ENCODE data around the gene ZDHHC8.
"Not testable (repeated sequence)": the region's sequence is repeated elsewhere in the genome, so short reads cannot be mapped to it uniquely, and the experiment has no call there.

Gene ZDHHC8

DNA sequence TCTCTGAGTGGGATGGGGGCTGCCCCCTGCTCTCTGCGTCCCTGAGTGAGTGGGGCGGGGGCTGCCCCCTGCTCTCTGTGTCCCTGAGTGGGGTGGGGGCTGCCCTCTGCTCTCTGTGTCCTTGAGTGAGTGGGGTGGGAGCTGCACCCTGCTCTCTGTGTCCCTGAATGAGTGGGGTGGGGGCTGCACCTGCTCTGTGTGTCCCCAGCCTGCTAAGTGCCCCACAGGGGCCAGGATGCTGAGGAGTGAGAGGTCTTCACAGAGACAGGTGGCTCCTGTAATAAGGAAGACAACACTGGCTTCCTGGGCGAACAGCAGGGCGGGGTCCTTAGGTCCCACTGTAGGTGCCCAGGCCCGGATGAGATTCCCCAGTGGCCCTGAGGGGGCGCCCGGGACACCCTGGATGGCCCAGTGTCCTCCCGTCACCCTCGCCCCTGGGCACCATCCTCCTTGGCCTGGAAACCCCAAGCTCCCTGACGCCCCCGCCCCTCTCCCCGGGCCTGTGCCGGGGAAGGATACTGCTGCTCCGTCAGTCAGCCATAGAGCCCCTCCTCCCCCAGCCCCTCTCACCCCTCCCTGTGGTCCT, 23.1 kb downstream of the ZDHHC8 start:
- no peaks in the 10 kb centered on the region for H3K9me3 ChIP-seq (ENCODE audit: insufficient read depth, low read depth, low read length)
- peaks cover 3% of the 10 kb centered on the region; the same call in 1 of the 2 replicates for H3K4me1 ChIP-seq (ENCODE audit: insufficient read depth, low read length)
- H3K27ac ChIP-seq (ENCODE audit: low read length) = no peak overlapping the region
- no peak overlapping the region for H3K9ac ChIP-seq (ENCODE audit: low read depth, low read length)
- no peaks in the 10 kb centered on the region for H3K27me3 ChIP-seq (ENCODE audit: insufficient read depth, low read length)
- H3K4me3 ChIP-seq (ENCODE audit: low read length) = no peak overlapping the region
- H3K36me3 ChIP-seq (ENCODE audit: insufficient read depth, low read depth, low read length) = no peaks in the 10 kb centered on the region

DNA sequence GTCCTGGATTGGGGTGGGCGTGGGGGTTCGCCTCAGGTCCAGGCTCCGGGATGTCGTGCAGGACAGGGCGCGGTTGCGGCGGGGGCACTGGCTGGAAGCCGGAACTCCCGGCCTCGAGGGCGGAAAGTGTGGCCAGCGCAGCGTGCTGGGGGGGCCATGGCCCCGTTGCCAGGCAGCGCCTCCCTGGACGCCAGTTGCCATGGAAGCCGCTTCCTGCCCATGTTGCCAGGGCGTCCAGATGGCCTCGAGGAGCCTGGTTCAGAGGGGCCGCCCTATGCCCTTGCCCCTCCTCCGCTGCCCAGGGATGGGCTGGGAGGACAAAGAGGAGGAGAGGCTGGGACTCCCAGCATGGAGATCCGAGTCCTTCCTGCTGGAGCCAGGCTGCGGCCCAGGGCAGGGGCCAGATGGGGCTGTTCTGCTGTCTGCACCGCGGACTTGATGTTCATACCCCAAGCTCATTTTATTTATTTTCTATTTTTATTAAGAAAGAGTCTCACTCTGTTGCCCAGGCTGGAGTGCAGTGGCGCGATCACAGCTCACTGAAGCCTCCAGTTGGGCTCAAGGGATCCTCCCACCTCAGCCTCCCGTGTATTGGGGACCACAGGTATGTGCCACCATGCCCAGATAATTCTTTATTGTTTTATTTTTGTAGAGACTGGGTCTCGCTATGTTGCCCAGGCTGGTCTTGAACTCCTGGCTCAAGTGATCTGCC, 23.9 kb downstream of the ZDHHC8 start:
- H3K36me3 ChIP-seq (ENCODE audit: insufficient read depth, low read depth, low read length) = no peaks in the 10 kb centered on the region
- peaks cover 3% of the 10 kb centered on the region; the same call in 1 of the 2 replicates for H3K4me1 ChIP-seq (ENCODE audit: insufficient read depth, low read length)
- no peaks in the 10 kb centered on the region for H3K27me3 ChIP-seq (ENCODE audit: insufficient read depth, low read length)
- H3K9me3 ChIP-seq (ENCODE audit: insufficient read depth, low read depth, low read length) = no peaks in the 10 kb centered on the region
- H3K9ac ChIP-seq (ENCODE audit: low read depth, low read length) = no peak overlapping the region
- H3K4me3 ChIP-seq (ENCODE audit: low read length) = no peak overlapping the region
- no peak overlapping the region for H3K27ac ChIP-seq (ENCODE audit: low read length)

DNA sequence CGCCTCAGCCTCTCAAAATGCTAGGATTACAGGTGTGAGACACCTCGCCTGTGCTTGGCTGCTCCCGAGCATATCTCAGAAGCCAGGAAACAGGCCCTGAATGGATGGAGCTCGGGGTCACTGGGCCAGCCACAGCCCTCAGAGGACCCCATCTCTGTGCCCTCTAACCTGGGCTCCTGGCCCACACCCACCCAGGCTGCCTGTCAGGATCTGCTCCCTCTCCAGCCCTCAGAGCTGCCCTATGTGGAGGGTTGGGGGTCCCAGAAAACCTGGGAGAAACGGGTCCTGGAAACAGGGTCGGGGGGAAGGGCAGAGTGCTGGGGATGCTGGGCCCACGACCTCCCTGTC, 24.4 kb downstream of the ZDHHC8 start:
- Histone ChIP-seq H3K27me3 (ENCODE audit: insufficient read depth, low read length) (no peaks in the 10 kb centered on the region), H3K36me3 (ENCODE audit: insufficient read depth, low read depth, low read length) (no peaks in the 10 kb centered on the region), H3K9ac (ENCODE audit: low read depth, low read length) (no peak overlapping the region), H3K4me1 (ENCODE audit: insufficient read depth, low read length) (peaks cover 3% of the 10 kb centered on the region; the same call in 1 of the 2 replicates), H3K4me3 (ENCODE audit: low read length) (no peak overlapping the region), H3K9me3 (ENCODE audit: insufficient read depth, low read depth, low read length) (no peaks in the 10 kb centered on the region), H3K27ac (ENCODE audit: low read length) (no peak overlapping the region)

DNA sequence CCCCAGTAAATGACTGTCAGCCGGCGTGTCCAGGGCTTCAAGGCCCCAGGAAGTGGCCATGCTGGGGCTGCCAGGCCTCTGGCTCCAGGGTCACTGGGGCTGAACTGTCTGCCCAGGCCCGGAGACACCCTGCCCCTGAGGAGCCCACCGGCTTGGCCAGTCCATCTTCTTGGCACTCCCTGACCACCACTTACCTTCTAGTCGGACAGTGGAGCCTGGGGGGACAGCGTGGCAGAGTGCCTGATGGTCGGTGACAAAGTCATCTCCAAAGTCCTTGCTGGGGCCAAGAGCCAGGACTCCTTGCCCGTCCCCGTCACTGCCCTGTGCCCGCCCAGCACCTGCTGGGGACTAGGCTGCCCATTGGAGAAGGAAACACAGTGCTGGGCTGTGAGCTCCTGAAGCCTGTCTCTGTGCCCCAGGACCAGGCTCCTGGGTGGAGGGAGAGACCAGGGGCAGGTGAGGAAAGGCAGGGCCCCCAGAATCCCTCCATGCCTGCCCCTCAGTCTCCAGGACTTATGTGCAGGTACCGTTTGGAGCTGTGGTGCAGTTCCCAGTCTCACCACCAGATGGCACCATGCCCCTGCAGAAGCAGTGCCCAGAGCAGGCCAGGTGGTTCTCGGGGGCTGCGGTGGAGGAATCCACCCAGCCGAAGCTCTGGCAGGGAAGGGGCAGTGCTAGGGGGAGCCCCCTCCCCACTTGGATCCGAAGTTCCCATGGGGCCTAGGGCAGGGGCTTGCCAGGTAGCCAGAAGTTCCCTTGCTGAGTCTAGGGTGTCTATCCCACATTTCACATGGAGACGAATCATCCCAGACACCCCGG, 25.2 kb downstream of the ZDHHC8 start:
- no peak overlapping the region for H3K9ac ChIP-seq (ENCODE audit: low read depth, low read length)
- H3K9me3 ChIP-seq (ENCODE audit: insufficient read depth, low read depth, low read length) = no peaks in the 10 kb centered on the region
- H3K4me1 ChIP-seq (ENCODE audit: insufficient read depth, low read length) = peaks cover 3% of the 10 kb centered on the region; the same call in 1 of the 2 replicates
- no peak overlapping the region for H3K27ac ChIP-seq (ENCODE audit: low read length)
- no peaks in the 10 kb centered on the region for H3K27me3 ChIP-seq (ENCODE audit: insufficient read depth, low read length)
- H3K36me3 ChIP-seq (ENCODE audit: insufficient read depth, low read depth, low read length) = no peaks in the 10 kb centered on the region
- no peak overlapping the region for H3K4me3 ChIP-seq (ENCODE audit: low read length)

DNA sequence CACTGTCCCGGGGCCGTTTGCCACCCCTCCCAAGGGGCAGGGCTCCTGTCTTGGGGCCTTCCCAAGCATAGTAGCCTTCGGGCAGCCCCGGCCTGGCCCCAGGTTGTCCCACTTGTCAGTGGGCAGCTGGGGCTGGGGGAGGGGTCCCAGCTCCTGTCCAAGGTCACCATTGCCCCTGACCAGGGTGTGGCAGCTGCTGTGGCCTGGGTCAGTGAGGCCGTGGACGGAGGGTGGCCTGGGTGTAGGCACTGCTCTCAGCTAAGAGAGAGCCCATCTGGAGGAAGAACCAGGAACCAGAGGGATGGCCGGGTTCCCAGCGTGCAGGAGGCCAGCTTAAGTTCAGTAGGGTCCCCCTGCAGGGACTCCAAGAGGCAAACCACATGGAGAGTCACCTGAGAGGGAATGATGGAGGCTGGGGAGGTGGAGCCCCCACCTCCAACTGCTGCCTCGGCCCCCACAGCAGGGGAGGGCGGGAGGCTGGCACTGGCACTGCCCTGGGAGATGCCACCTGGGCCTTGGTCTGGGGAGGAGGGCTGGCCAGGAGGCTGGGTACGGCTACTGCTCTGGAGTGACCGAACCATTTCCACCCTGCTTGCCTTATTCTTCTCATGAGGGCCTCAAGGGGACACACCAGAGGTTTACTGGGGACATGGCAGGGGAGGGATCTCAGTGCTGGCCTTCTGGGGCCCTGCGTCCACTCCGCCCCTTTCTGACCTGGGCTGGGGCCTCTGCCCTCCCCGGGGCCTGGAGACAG, 26.0 kb downstream of the ZDHHC8 start:
- H3K9ac ChIP-seq (ENCODE audit: low read depth, low read length) = no peak overlapping the region

DNA sequence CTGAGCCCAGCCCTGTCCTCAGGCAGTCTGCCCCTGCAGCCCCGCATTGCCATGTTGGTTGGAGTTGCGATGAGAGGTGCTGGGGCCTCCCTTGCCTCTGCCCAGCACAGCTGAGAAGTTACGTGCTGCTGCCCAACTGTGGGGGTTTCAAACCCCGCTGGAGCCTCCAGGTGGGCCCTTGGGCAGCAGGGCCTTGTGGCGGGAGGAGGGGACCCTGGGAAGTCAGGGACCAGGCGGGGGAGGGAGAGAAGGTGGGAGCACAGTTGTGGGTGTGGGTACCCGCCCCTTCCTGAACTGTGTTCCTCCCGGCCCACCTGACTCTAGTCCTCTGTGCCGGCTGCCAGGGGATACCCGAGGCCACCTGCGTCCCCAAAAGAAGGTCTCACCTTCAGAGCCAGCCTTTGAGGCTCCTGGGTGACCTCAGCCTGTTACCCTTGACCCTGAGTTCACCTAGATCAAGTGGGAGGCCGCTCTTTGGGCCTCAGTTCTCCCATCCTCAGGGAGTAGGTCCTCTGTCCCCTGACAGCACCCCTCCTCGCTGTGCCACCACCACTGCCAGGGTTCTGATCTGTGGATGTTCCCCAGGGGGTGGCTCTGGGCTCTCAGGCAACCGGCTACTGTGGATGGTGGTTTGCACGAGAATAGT, 26.9 kb downstream of the ZDHHC8 start:
- Histone ChIP-seq H3K27me3 (ENCODE audit: insufficient read depth, low read length) (no peaks in the 10 kb centered on the region), H3K4me1 (ENCODE audit: insufficient read depth, low read length) (peaks cover 3% of the 10 kb centered on the region; the same call in 1 of the 2 replicates), H3K9me3 (ENCODE audit: insufficient read depth, low read depth, low read length) (no peaks in the 10 kb centered on the region), H3K27ac (ENCODE audit: low read length) (no peak overlapping the region), H3K36me3 (ENCODE audit: insufficient read depth, low read depth, low read length) (no peaks in the 10 kb centered on the region), H3K9ac (ENCODE audit: low read depth, low read length) (peak overlapping the region; percentile 45; the same call in 1 of the 2 replicates), H3K4me3 (ENCODE audit: low read length) (no peak overlapping the region)

More for the DNA sequence above, 26.0 kb downstream of the ZDHHC8 start:
- H3K27me3 ChIP-seq (ENCODE audit: insufficient read depth, low read length) = no peaks in the 10 kb centered on the region
- H3K36me3 ChIP-seq (ENCODE audit: insufficient read depth, low read depth, low read length) = no peaks in the 10 kb centered on the region
- H3K27ac ChIP-seq (ENCODE audit: low read length) = no peak overlapping the region
- no peaks in the 10 kb centered on the region for H3K9me3 ChIP-seq (ENCODE audit: insufficient read depth, low read depth, low read length)
- peaks cover 3% of the 10 kb centered on the region; the same call in 1 of the 2 replicates for H3K4me1 ChIP-seq (ENCODE audit: insufficient read depth, low read length)
- H3K4me3 ChIP-seq (ENCODE audit: low read length) = no peak overlapping the region

DNA sequence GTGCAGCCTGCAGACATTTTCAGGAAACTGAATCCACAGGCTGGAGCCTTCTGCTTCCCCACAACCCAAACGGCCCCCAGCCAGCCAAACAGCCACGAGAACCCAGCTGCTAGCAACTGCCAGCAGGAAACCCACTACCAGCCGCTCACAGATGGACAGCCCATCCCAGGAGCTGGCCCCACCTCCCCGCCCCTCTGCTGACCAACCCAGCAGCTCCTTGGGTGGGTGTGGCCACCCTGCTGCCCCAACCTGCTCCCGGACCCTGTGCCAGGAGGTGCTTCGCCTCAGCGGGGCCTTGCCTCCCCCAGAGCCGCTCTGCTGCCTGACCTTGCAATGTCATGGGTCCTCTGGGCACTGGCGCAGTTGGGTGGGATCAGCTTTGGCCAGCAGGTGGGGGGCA, 27.5 kb downstream of the ZDHHC8 start:
- H3K4me1 ChIP-seq (ENCODE audit: insufficient read depth, low read length) = peaks cover 3% of the 10 kb centered on the region; the same call in 1 of the 2 replicates
- H3K9ac ChIP-seq (ENCODE audit: low read depth, low read length) = peak overlapping the region; percentile 45; the same call in 1 of the 2 replicates
- H3K27ac ChIP-seq (ENCODE audit: low read length) = no peak overlapping the region

DNA sequence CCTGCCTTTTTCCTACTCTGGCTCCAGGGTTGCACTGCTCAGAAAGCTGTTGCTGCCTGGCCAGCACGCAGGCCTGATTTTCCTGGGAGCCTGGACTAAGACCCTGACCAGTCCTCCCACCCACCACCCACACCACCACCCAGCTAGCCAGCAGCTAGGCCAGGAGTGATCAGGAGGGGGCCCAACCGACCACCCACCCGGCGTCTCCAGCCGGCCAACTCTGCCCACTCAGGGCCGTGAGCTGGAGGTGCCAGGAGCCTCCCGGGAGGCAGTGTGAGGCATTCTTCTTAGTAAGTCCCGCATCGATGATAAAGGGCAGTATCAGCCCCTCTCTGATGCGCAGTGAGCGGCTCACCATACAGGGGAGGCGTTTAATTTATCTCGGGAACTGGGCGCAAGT, 27.9 kb downstream of the ZDHHC8 start:
- H3K9me3 ChIP-seq (ENCODE audit: insufficient read depth, low read depth, low read length); H3K4me1 ChIP-seq (ENCODE audit: insufficient read depth, low read length): not testable (repeated sequence)

More for the DNA sequence above, 27.5 kb downstream of the ZDHHC8 start:
- Histone ChIP-seq H3K4me3 (ENCODE audit: low read length) (no peak overlapping the region), H3K9me3 (ENCODE audit: insufficient read depth, low read depth, low read length) (no peaks in the 10 kb centered on the region), H3K27me3 (ENCODE audit: insufficient read depth, low read length) (no peaks in the 10 kb centered on the region), H3K36me3 (ENCODE audit: insufficient read depth, low read depth, low read length) (no peaks in the 10 kb centered on the region)

DNA sequence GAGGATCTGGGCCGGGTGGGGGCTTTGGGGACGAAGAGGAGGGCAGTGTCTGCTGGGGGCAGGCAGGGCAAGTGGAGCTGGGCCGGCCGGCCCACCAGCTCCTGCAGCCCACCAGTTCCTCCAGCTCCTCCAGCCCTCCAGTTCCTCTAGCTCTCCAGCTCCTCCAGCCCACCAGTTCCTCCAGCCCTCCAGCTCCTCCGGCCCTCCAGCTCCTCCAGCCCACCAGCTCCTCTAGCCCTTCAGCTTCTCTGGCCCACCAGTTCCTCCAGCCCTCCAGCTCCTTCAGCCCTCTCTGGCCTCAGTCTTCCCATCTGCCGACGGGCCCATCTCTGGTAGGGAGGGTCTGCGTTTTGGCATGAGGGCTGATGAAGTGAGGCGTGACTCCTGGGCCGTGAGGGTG, 28.4 kb downstream of the ZDHHC8 start:
- Histone ChIP-seq H3K27ac (ENCODE audit: low read length) (no peak overlapping the region), H3K4me3 (ENCODE audit: low read length) (no peak overlapping the region), H3K36me3 (ENCODE audit: insufficient read depth, low read depth, low read length) (no peaks in the 10 kb centered on the region), H3K27me3 (ENCODE audit: insufficient read depth, low read length) (no peaks in the 10 kb centered on the region), H3K9me3 (ENCODE audit: insufficient read depth, low read depth, low read length) (no peaks in the 10 kb centered on the region), H3K9ac (ENCODE audit: low read depth, low read length) (no peak overlapping the region), H3K4me1 (ENCODE audit: insufficient read depth, low read length) (peaks cover 3% of the 10 kb centered on the region; the same call in 1 of the 2 replicates)

More for the DNA sequence above, 27.9 kb downstream of the ZDHHC8 start:
- H3K27me3 ChIP-seq (ENCODE audit: insufficient read depth, low read length); H3K9ac ChIP-seq (ENCODE audit: low read depth, low read length); H3K4me3 ChIP-seq (ENCODE audit: low read length); H3K27ac ChIP-seq (ENCODE audit: low read length); H3K36me3 ChIP-seq (ENCODE audit: insufficient read depth, low read depth, low read length): not testable (repeated sequence)

DNA sequence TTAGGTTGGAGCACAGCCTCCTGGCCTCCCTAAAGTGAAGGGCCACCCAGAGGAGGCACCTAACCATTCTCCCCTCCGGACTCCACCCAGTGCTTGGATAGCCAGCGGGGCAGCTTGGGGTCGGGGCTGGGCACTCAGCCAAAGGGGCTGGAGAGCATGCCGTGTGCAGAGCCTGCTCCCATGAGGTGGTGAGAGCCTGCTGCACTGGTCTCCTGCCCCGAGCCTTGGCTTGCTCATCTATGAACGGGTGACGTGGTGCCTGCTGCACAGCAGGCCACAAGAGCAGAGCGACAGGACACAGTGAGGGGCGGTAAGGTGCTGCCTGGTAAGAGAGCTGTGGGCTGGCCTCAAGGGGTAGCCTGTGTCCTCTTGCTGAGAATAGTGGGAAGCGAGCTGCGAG, 33.3 kb downstream of the ZDHHC8 start:
- H3K4me3 ChIP-seq (ENCODE audit: low read length) = no peak overlapping the region
- H3K27me3 ChIP-seq (ENCODE audit: insufficient read depth, low read length) = no peaks in the 10 kb centered on the region
- H3K4me1 ChIP-seq (ENCODE audit: insufficient read depth, low read length) = no peaks in the 10 kb centered on the region
- no peak overlapping the region for H3K27ac ChIP-seq (ENCODE audit: low read length)
- no peaks in the 10 kb centered on the region for H3K9me3 ChIP-seq (ENCODE audit: insufficient read depth, low read depth, low read length)
- no peaks in the 10 kb centered on the region for H3K36me3 ChIP-seq (ENCODE audit: insufficient read depth, low read depth, low read length)
- H3K9ac ChIP-seq (ENCODE audit: low read depth, low read length) = no peak overlapping the region

DNA sequence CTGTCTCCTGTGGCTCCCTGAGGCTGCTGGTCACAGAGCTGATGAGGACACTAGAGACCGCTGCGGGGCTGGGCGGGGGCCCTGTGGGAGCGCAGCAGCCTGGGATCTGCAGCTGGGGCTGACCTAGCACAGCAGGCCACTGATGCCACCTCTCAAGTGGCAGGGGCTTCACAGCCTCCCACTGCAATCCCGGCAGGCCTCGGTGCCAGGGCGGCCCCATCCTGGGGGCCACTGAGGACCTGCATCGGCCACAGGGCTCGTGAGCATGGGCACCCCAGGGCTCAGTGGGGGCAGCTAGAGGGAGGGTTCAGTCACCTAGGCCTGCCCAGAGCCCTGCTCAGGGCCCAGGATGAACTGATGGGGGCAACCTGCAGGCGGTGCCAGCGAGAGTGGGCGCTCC, 33.8 kb downstream of the ZDHHC8 start:
- Histone ChIP-seq H3K9me3 (ENCODE audit: insufficient read depth, low read depth, low read length) (no peaks in the 10 kb centered on the region), H3K36me3 (ENCODE audit: insufficient read depth, low read depth, low read length) (no peaks in the 10 kb centered on the region), H3K4me3 (ENCODE audit: low read length) (no peak overlapping the region), H3K27me3 (ENCODE audit: insufficient read depth, low read length) (no peaks in the 10 kb centered on the region), H3K4me1 (ENCODE audit: insufficient read depth, low read length) (no peaks in the 10 kb centered on the region), H3K9ac (ENCODE audit: low read depth, low read length) (no peak overlapping the region), H3K27ac (ENCODE audit: low read length) (no peak overlapping the region)
